ENCODE measurements around the gene PRKCB. TPM values are rescaled to one million over a fixed set of nuclear protein-coding genes. Genes with fewer than 3 reads are reported as not detected.

PRKCB gene
- total and polyA plus RNA-seq, 2 of the 8 experiments (the other 6 are each of a cell fraction or from before 2014, with no cell fraction given): 7.1 to 12.1 TPM

DNA sequence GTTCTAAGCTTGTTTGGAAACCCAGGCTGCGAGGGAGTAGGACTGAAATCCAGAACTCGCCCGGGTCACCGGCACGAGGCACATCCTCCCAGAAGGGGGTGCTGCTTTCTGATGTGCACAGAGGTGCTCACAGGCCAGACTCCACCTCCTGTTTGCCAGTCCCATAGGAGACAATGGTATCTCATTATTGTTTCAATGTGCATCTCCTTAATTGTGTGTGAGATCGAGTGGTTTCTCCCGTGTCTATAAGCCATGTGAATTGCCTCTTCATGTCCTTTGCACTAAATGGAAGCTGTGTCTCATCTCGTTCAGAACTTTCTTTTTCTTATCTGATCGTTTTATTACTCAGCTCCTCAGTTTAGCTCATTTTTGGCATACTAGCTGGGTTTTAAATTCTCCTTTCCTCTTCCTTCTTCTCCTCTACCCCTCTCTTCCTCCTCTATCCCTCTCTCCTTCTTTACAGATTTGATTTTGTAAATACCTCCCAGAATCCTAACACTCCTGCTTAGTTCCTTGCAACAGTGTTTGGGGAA lies 32.1 kb upstream of the PRKCB start:
- Histone ChIP-seq H4K20me1 (replicated peaks in 1 of 2; ENCODE audit: control insufficient read depth in 1 of 2, insufficient read depth in 2 of 2, low read length in 2 of 2) (no peaks in the 10 kb centered on the region), H3K4me3 (ENCODE audit: extremely low read depth in 1 of 4, insufficient read depth in 2 of 4, low read depth in 3 of 4, low read length in 4 of 4) (no peak overlapping the region), H3K14ac (ENCODE audit: insufficient read length) (no peak overlapping the region), H4K8ac (ENCODE audit: extremely low read depth, insufficient read depth, low read length) (no peak overlapping the region), H3K23ac (ENCODE audit: insufficient read length) (no peak overlapping the region), H3K9me3 (ENCODE audit: insufficient read depth in 2 of 2, low read depth in 1 of 2, low read length in 1 of 2) (no peaks in the 10 kb centered on the region), H2AK5ac (ENCODE audit: low read depth, low read length) (no peak overlapping the region), H2BK120ac (replicated peaks; ENCODE audit: low read depth, low read length) (no peak overlapping the region), H2BK5ac (ENCODE audit: low read depth, low read length) (no peak overlapping the region), H3K18ac (ENCODE audit: extremely low read depth, low read length) (no peak overlapping the region), H2BK12ac (ENCODE audit: low read depth, low read length) (no peak overlapping the region), H2AFZ (ENCODE audit: low read length) (peak overlapping the region; percentile 68), H3K79me2 (ENCODE audit: control insufficient read depth in 1 of 2, insufficient read depth in 2 of 2, low read length in 2 of 2) (no peaks in the 10 kb centered on the region), H3K27me3 (replicated peaks in 1 of 4; ENCODE audit: control insufficient read depth in 3 of 4, extremely low read depth in 1 of 4, insufficient read depth in 3 of 4, low read length in 3 of 4) (no peaks in the 10 kb centered on the region), H3K27ac (ENCODE audit: low read depth, low read length) (no peak overlapping the region), H3K79me1 (ENCODE audit: low read depth, low read length) (no peaks in the 10 kb centered on the region), H3K4ac (replicated peaks; ENCODE audit: insufficient read length, low read depth, low read length) (no peak overlapping the region), H2BK15ac (ENCODE audit: low read length) (no peak overlapping the region), H3K36me3 (ENCODE audit: control insufficient read depth in 2 of 4, insufficient read depth in 4 of 4, low read length in 3 of 4) (no peaks in the 10 kb centered on the region), H3K23me2 (ENCODE audit: low read depth, low read length) (no peaks in the 10 kb centered on the region), H3K9ac (replicated peaks in 1 of 4; ENCODE audit: extremely low read depth in 1 of 4, low read depth in 3 of 4, low read length in 3 of 4) (no peak overlapping the region), H4K5ac (ENCODE audit: insufficient read length, low read depth, low read length) (no peak overlapping the region), H3K4me1 (replicated peaks in 1 of 4; ENCODE audit: control insufficient read depth in 3 of 4, insufficient read depth in 4 of 4, low read length in 3 of 4) (no peaks in the 10 kb centered on the region), H4K91ac (replicated peaks; ENCODE audit: insufficient read length, low read length) (no peak overlapping the region), H3K56ac (replicated peaks; ENCODE audit: insufficient read length, low read depth, low read length) (no peak overlapping the region), H3K4me2 (ENCODE audit: insufficient read depth in 1 of 2, low read depth in 2 of 2, low read length in 2 of 2) (no peak overlapping the region), H2BK20ac (ENCODE audit: low read length) (no peak overlapping the region)
- 38% methylated on average over 9 of the region's 9 CpGs; no CpG with 5 or more reads in 1 of the 2 experiments for WGBS, 2 experiments (ENCODE audit: extremely low coverage in 1 of 2, insufficient coverage in 1 of 2, insufficient read length in 1 of 2, insufficient replicate concordance in 2 of 2, low coverage in 1 of 2, low lambda C conversion rate in 2 of 2, missing lambda C conversion rate in 1 of 2)
- peak; percentile 31 to 78 for DNase-seq (ENCODE audit: low read depth in 1 of 2, low spot score in 2 of 2)
- FAIRE-seq: peak; percentile 58
- TF ChIP-seq RAD21 (IDR thresholded peaks at IDR 0.05 in 1 of 2, conservative IDR thresholded peaks at IDR 0.05 in 1 of 2; ENCODE audit: low read depth in 2 of 2, low read length in 2 of 2): peak; percentile 76 to 78
- no peak for TF ChIP-seq PHF8 (conservative IDR thresholded peaks at IDR 0.05; ENCODE audit: low read depth, low read length)
- TF ChIP-seq, protein P1, sequence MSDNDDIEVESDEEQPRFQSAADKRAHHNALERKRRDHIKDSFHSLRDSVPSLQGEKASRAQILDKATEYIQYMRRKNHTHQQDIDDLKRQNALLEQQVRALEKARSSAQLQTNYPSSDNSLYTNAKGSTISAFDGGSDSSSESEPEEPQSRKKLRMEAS (IDR thresholded peaks at IDR 0.05): peak; percentile 40; the same call in 1 of the 2 replicates
- TF ChIP-seq, protein P2, sequence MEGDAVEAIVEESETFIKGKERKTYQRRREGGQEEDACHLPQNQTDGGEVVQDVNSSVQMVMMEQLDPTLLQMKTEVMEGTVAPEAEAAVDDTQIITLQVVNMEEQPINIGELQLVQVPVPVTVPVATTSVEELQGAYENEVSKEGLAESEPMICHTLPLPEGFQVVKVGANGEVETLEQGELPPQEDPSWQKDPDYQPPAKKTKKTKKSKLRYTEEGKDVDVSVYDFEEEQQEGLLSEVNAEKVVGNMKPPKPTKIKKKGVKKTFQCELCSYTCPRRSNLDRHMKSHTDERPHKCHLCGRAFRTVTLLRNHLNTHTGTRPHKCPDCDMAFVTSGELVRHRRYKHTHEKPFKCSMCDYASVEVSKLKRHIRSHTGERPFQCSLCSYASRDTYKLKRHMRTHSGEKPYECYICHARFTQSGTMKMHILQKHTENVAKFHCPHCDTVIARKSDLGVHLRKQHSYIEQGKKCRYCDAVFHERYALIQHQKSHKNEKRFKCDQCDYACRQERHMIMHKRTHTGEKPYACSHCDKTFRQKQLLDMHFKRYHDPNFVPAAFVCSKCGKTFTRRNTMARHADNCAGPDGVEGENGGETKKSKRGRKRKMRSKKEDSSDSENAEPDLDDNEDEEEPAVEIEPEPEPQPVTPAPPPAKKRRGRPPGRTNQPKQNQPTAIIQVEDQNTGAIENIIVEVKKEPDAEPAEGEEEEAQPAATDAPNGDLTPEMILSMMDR (IDR thresholded peaks at IDR 0.05; ENCODE audit: control extremely low read depth in 1 of 3, insufficient read depth in 1 of 3, low read depth in 1 of 3, low read length in 3 of 3): peak; percentile 83 to 86 (median 84)
- CTCF ChIA-PET (ENCODE audit: partially characterized antibody): interaction anchor here (0.6 to 4.8 kb wide), 39 partner anchors 8 to 784 kb away, joined by 3 to 36 read pairs (median 5); no protein-coding TSS in a partner anchor
- POLR2A ChIA-PET (ENCODE audit: partially characterized antibody): interaction anchor here (1.1 kb wide), 1 partner anchor 149 kb away, joined by 3 read pairs; no protein-coding TSS in a partner anchor
